Panc1 (cell line): ENCODE data around the gene RARRES2.

Experiments used
- CTCF ChIP-seq: fragments of 450-650 bp; IDR thresholded peaks from 2 replicates; pipeline ENCODE4 v1.5.1; 2017; ENCODE audit warnings: mild to moderate bottlenecking
- POLR2AphosphoS5 ChIP-seq: IDR thresholded peaks from 2 replicates; pipeline ENCODE4 v1.6.1; 2012; ENCODE audit warnings: mild to moderate bottlenecking, low read depth, low read length, moderate library complexity
- SIN3A ChIP-seq: IDR thresholded peaks from 2 replicates; pipeline ENCODE4 v1.6.1; 2012; ENCODE audit warnings: low read depth, mild to moderate bottlenecking, low read length, moderate library complexity, borderline replicate concordance; ENCODE audit not compliant: insufficient read depth
- TCF7L2 ChIP-seq: IDR thresholded peaks from 2 replicates; pipeline ENCODE4 v1.6.1; 2011; ENCODE audit warnings: mild to moderate bottlenecking, low read depth, low read length, inconsistent platforms
- TF ChIP-seq, protein P1 (sequence below), 2 experiments: IDR thresholded peaks; 2 replicates each; pipeline ENCODE4 v1.6.1; 2011 to 2012; ENCODE audit warnings: low read depth in 2 of 2, control low read depth in 1 of 2, low read length in 1 of 2, mild to moderate bottlenecking in 1 of 2, moderate library complexity in 1 of 2; ENCODE audit not compliant: insufficient read depth in 1 of 2

- TF ChIP-seq SIN3A (no peak), POLR2AphosphoS5 (no peak), CTCF (no peak), TCF7L2 (no peak)
- TF ChIP-seq, protein P1, sequence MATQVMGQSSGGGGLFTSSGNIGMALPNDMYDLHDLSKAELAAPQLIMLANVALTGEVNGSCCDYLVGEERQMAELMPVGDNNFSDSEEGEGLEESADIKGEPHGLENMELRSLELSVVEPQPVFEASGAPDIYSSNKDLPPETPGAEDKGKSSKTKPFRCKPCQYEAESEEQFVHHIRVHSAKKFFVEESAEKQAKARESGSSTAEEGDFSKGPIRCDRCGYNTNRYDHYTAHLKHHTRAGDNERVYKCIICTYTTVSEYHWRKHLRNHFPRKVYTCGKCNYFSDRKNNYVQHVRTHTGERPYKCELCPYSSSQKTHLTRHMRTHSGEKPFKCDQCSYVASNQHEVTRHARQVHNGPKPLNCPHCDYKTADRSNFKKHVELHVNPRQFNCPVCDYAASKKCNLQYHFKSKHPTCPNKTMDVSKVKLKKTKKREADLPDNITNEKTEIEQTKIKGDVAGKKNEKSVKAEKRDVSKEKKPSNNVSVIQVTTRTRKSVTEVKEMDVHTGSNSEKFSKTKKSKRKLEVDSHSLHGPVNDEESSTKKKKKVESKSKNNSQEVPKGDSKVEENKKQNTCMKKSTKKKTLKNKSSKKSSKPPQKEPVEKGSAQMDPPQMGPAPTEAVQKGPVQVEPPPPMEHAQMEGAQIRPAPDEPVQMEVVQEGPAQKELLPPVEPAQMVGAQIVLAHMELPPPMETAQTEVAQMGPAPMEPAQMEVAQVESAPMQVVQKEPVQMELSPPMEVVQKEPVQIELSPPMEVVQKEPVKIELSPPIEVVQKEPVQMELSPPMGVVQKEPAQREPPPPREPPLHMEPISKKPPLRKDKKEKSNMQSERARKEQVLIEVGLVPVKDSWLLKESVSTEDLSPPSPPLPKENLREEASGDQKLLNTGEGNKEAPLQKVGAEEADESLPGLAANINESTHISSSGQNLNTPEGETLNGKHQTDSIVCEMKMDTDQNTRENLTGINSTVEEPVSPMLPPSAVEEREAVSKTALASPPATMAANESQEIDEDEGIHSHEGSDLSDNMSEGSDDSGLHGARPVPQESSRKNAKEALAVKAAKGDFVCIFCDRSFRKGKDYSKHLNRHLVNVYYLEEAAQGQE (IDR thresholded peaks at IDR 0.05; ENCODE audit: insufficient read depth in 1 of 2, low read depth in 2 of 2, low read length in 1 of 2) = no peak
These were observed 46.9 kb upstream of the RARRES2 start for GRCh38 chr7:150388306-150388705.
